AG09309 (cell line): Measurements from ENCODE around the gene RAPGEF1.
A peak's percentile ranks its signal among the peaks of the same experiment; 100 is the strongest.

Source experiments
- DNase-seq: peaks from one replicate; pipeline ENCODE4 v3.0.0-alpha.2; 2010; ENCODE audit warnings: low read depth
- H3K4me3 ChIP-seq: 2 replicates; pipeline ENCODE4 v1.5.1; 2011; ENCODE audit warnings: mild to moderate bottlenecking, low read depth, low read length, moderate library complexity; ENCODE audit not compliant: control insufficient read depth
- TF ChIP-seq, protein P1 (sequence below): IDR thresholded peaks from 2 replicates; pipeline ENCODE4 v1.5.1; 2011; ENCODE audit warnings: mild to moderate bottlenecking, low read depth, low read length, inconsistent platforms; ENCODE audit not compliant: insufficient read depth, control insufficient read depth; ENCODE audit errors: missing control alignments

RAPGEF1 gene

DNA sequence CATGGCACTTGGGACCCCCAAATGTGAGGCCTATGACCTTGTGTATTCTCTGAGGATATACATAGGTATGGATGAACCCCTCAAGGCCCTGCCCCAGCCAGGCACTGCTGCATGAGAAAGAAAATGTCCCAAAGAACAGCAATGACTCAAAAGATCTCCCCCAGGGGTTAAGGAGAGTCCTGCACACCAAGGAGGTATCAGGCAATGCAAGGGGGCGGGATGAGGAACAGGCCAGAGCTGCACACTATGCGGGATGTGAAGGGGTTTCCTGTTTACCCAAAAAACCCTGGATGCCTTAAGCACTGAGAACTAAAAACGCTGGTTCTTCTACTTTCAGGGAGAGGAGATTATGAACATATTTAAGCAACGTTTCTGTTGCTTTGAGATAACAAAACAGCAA is 3.4 kb downstream of the RAPGEF1 start:
- no peak for DNase-seq
- TF ChIP-seq, protein P1, sequence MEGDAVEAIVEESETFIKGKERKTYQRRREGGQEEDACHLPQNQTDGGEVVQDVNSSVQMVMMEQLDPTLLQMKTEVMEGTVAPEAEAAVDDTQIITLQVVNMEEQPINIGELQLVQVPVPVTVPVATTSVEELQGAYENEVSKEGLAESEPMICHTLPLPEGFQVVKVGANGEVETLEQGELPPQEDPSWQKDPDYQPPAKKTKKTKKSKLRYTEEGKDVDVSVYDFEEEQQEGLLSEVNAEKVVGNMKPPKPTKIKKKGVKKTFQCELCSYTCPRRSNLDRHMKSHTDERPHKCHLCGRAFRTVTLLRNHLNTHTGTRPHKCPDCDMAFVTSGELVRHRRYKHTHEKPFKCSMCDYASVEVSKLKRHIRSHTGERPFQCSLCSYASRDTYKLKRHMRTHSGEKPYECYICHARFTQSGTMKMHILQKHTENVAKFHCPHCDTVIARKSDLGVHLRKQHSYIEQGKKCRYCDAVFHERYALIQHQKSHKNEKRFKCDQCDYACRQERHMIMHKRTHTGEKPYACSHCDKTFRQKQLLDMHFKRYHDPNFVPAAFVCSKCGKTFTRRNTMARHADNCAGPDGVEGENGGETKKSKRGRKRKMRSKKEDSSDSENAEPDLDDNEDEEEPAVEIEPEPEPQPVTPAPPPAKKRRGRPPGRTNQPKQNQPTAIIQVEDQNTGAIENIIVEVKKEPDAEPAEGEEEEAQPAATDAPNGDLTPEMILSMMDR = no peak
- no peak overlapping the region for H3K4me3 ChIP-seq

DNA sequence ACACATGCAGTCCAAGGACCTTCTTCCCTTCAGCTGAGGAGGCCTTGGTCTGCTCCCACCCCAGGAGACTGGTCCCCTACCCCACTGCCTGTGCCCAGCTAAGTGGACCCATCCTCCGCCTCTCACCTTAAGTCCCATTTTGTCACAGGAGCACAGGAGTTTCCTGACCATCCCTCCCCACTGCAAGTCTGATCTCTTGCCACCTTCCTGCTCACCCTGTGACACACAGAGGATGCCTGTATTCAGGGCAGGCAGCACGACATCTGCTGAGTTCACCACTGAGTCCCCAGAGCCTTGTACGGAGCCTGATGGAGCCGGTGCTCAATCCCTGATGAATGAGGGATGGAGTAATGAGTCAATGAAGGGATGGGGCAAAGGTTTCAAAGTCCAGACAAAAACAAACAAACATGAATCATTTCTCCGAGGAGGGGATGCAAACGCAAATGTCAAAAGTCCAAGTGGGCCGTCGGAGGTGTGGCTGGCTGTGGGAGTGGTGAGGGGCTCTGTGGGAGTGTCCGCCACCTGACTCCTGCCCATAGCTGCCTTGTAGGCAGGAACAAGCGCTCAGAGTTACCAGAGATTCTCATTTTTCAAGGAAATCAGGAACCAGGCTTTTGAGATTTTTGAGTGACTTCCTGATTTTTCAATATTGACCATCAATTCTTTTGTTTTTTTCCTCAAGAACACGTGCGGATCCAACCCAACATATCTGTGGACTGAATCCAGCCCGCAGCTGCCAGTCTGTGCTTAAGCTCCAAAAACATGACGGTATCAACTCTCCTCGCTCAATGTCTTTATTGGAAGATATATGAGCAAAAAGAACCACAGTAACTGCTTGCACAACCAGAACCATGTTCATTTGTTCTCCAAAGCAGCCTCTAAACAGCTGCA is 4.4 kb downstream of the RAPGEF1 start:
- TF ChIP-seq, protein P1 = no peak
- no peak overlapping the region for H3K4me3 ChIP-seq
- DNase-seq = no peak

DNA sequence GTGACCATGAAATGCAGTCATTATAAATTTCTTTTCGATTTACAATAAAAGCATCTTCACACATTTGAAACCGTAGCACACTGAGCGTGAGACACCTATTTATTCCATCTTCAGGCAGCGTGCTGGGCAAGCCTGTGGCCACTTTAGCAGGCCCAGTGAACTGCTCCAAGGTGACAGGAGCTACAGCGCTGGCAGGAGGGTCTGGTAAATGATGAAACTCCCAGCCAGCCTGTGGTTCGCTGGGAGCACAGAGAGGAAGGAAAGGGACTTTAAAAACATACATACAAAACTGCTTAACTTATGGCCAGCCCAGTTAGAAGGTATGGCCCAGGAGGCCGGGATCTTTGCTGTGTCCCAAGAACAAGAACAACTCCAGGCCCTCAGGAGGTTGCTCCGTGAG is 5.1 kb downstream of the RAPGEF1 start:
- no peak for DNase-seq
- TF ChIP-seq, protein P1 = no peak
- no peak overlapping the region for H3K4me3 ChIP-seq

DNA sequence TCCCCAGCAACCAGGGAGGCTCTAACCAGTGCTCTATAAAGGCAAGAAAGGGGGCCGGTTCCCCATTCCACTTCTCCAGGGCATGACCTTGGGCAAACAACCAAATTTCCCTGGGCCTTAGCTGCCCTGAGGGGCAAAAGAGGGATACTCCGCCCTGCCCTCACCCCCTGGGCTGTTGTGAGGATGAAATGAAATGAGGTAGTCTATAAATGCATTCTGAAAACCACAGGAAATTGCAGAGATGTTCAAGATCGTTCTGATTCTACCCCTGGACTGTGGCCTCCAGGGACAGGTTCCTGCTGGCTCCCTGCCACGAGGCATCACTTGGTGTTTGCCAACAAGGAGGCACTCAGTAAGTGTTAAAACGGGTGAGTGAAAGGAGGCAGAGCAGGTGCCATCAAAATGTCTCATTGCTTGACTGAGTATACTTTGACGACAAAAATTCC is 5.7 kb downstream of the RAPGEF1 start:
- TF ChIP-seq, protein P1 = no peak
- no peak overlapping the region for H3K4me3 ChIP-seq
- no peak for DNase-seq

DNA sequence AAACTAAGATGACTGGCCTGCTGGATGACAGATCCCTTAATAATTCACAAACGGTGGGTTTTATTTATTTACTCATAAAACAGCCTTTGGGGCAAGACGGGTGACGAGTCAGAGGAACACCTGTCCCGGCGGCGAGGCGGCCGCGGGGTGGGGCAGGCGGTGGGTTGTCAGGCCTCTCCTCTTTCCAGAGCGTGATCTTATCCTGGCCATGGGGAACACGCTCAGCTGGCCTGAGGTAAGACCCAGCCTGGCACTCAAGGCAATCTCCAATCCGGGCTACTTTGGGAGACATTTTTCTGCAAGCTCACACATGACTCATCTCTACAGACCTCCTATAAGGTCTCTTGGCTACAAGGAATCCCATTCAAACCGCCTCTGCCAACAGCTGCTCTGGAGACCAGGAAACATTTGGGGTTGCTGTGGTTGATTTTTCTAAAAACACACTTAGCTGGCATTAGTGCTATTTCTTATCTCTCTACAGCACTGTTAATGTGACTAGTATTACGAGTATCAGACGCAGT is 6.3 kb downstream of the RAPGEF1 start:
- TF ChIP-seq, protein P1 = no peak
- no peak overlapping the region; the same call in 1 of the 2 replicates for H3K4me3 ChIP-seq
- peak; percentile 87 for DNase-seq

DNA sequence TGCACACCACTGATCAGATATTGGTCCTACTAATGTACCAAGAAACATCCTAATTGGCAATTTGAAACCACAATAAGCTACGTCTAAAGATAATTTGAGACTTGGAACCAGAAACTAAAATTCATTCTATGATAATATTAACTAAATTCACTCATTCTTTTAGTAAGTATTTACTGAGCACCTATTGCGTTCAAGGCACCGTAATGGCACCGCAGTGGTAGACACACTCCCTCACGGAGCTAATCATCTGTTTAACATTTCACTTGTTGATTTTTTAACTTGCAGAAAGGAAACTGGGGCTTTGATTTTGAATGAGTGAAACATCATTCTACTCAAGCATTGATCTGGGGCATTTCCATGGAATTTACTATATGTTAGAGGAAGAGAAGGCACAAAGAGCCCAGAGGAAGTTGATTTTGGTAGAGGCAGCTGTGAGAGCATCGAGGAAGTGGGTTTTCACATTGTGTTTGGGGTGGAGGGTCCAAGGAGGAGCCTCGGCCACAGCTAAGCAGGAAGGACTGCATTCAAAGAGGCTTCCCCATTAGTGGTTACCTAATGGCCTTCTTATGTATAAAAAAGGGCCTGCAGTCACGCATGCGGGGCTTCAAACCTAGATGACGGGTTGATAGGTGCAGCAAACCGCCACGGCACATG is 7.1 kb downstream of the RAPGEF1 start:
- no peak overlapping the region for H3K4me3 ChIP-seq
- no peak for DNase-seq
- TF ChIP-seq, protein P1 = no peak
